Raji (cell line): ENCODE results near the gene IMPDH1.

Experiments used
- POLR2A ChIP-seq: IDR thresholded peaks from 2 replicates; pipeline ENCODE4 v1.6.1; 2011; ENCODE audit warnings: low read depth, low read length, control low read depth; ENCODE audit not compliant: insufficient read depth

Gene IMPDH1

DNA sequence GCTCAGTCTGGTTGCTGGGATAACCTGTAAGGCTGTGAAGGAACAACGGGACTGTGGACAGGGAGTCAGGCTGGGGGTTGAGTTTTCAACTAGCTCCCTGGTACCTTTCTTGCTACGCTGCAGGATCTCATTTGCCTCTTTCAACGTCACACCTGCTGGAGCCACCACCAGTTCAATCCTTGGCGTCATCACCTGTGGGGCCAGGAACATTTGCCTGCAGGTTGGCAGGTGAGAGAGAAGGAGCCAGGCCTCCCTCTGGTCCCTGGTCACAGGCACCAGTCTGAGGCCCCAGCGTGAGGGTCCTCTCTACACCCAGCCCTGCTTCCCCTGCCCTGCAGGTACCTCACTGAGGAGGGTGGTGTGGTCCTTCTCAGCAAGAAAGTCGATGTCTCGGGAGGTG is 9.8 kb downstream of the IMPDH1 start:
- no peak for TF ChIP-seq POLR2A

DNA sequence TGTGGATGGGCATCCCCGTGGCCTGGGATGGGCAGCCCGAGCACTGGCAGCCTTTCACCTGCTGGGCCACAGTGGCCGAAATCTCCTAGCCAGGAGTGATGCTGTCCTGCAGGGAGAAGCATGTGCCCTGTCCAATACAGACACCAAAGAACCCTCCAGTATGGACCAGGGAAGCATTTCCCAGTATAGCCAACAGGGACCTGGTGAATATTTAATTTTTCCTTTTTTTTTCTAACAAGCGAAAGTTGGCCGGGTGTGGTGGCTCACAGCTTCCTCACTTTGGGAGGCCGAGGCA is 11.0 kb downstream of the IMPDH1 start:
- TF ChIP-seq POLR2A = no peak

DNA sequence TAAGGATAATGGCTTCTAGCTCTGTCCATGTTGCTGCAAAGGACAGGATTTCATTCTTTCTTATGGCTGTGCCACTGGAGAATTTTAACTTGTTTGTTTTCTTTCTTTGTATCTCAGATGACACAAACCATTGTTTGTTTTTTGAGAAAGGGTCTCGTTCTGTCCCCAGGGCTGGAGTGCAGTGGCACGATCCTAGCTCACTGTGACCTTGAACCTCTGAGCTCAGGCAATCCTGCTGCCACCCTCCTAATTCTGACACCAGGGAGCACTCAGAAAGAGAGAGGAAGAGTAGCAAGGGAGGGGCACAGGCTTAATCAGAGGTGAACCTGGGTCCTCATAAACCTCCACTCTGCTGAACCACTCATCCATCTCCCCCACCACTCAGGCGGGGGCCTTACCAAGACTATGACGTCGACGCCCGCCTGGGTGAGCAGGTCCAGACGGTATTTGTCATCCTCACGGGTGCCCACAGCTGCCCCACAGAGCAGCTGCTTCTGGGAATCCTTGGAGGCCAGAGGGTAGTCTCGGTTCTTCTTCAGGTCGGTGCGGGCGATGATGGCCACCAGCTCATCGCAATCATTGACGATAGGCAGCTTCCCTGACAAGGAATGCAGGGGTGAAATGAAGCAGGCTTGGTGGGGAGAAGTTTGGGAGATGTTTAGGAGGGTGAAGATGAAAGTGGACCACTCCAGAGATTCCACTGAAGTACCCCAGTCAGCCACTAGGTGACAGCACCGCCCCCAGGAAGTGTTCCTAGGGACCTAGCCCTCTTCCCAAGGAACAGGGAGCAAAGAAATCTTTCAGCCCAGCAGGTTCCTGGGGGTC is 11.6 kb downstream of the IMPDH1 start:
- TF ChIP-seq POLR2A = no peak

DNA sequence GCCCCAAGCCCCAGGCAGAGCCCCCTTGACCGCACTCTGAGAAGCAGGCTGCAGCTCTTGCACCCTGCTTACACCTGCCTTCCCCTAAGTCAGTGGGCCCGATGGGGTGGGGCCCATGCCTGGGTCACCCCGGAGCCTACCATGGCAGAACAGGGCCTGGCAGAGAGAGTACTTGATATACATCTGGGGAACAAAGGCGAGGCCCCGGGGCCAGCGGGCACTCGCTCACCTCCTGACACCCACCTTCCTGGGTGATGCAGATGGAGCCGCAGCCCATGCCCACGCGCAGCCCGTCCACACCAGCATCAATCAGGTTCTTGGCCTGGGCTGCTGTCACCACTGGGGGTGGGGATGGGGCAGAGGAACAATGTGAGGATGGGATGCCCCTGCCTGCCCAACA is 13.4 kb downstream of the IMPDH1 start:
- TF ChIP-seq POLR2A = no peak

DNA sequence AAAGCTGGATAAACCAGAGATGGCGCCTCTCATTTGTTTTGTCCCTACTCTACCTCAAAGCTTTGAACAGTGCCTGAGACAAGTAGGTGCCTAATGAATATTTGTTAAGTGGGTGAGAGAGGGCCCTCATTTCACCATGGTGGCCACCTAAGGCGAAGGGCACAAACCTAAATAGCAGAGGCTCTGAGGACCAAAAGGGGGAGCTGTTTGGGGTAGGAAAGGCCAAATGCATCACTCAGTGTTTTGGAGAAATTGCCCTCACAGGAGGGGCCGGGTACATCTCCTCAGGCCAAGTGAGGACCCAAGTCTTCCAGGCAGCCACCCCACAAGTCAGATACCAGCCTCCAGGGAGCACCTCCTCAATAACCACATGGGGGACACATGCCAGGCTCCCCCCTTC is 14.0 kb downstream of the IMPDH1 start:
- TF ChIP-seq POLR2A = no peak

DNA sequence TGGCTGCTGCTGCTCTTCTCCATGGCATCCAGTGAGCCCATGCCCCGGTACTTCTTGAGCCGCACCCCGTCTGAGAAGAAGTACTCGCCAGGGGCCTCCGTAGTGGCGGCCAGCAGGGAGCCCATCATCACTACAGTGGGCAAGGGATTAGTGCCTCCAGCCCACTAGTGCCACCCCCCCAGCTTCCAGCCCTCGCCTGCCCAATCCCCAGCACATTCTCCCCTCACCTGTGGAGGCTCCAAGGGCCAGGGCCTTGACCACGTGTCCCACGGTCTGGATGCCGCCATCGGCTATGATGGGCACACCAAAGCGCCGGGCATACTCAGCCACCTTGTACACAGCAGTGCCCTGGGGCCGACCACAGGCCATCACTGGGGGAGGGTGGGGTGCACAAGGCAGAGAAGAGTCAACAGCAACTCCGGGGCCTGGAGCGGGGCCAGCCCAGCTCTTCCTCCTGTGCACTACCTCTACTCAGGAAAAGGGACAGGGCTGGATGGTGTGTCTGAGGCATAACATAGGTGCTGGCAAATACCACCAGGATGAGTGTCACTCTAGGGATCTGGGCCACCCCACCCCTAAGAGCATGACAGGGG is 14.8 kb downstream of the IMPDH1 start:
- TF ChIP-seq POLR2A = no peak

DNA sequence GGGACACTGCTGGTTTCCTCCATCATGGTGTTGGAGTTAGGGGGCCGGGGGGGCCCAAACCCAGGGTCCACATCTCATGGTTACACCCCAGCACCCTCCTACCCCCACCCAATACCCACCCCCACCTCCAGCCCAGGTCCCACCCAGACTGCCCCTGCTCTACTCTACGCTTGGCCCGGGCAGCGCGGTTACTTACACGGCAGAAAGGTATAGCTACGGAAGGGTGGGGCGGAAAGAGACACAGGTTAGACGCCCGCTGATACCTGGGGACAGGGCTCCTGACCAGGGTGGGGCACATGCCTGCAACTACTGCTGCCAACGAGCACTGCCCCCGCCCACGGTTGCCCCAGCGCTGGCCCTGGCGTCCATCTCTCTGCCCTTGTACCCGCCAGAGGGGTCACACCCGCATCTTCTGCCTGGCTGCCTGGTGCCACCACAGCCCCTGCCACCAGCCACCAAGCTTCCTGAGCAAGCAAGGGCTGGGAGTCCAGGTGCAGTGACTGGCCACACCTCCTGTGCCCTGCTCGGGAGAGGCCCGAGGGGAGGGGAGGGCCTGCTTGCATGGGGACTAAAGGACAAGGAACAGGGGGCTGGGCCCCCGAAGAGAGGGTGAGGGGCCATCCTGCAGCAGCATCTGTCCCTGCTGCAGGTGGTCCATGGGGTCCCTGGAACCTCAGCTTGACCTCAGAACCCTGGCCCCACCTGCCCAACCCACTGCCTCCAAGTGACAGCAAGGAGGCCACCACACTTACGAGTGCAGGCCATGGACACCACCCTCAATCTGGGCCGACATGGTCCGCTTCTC is 16.1 kb downstream of the IMPDH1 start:
- no peak for TF ChIP-seq POLR2A

DNA sequence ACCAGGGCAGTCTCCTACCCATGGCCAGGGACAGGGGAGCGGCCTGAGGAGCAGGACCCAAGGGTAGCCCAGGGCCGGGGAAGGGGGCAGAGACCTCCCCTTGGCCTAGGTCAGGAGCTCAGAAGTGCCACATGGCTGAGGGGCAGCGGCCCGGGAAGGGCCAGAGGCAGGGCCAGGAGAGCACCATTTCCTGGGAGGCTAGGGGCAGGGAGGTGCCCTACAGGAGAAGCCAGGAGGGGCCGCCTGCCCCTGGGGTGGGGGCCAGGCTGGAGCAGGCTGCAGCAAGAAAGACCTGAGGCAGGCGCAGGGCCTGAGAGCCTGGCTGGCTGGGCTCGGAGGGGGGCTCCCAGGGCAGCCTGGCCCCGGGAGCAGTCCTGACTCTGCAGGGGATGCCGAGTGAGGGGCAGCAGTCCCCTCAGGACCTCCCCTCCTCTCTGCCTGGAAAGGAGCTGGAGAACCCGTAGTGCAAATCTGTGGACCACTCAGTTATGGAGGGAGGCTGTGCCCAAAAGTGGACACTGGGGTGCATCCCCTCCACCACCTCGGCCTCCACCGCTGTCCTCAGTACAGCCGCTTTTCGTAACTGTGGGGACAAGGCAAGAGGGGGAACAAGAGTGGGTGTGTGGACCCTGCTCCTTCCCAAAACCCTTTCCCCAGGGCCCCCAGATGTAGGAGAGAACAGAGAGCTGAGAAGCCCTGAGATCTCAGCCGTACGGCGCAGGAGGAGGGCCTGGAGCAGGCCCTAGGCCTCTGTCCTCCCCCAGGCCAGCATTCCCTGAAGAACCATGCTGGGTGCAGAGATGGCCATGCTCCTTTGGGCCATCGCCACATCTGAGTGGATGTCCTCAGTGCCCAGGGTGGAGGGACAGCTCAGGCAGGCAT is 17.1 kb downstream of the IMPDH1 start:
- no peak for TF ChIP-seq POLR2A

DNA sequence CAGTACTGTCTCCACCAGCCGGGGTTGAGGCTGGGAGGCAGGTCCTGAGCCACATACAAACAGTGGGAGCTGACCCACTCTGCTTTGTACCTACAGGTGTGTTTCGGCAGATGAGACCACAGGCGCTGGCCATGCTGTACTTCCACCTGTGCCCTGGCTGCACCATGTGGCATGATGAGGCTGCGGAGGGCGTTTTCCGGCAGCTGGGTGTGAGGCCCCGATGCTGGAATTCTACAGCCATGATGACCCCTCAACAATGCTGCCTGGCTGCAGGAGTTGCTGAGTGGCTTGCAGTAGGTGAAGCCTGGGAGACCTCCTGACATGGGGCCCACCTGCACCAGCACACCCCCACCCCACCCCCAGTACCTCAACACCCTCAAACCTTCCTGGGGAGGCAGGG is 18.0 kb downstream of the IMPDH1 start:
- no peak for TF ChIP-seq POLR2A

DNA sequence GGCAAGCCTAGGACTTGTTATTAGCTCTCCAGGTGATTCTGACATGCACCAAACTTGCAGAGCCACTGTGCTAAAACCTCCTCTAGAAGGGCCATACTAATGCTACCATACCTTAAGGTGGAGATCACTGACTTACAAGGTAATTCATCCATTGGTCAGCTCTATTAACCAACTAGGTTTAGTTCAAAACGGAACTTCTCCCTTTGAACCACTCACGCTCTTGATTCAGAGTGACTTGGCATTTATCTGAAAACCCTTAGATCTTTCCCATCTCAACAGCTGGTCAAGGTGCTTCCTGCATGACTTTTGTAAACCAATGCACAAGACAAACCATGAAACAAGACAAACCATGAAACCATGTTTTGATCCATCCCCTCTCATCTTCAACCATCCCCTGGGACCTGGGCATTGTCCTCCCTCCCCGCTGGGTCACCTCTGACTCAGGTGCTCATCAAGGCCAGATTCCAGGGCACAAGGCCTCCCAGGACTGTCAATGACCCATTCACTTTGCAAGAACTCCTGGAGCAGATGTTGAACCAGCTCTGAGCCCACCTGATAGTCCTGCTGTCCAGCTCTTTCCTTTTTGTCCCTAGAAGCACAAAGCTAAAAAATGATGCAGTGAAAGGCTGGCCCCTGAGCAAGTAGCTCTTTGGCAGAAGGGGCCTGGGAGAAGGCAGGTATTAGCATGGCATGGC is 18.8 kb downstream of the IMPDH1 start:
- TF ChIP-seq POLR2A = no peak

DNA sequence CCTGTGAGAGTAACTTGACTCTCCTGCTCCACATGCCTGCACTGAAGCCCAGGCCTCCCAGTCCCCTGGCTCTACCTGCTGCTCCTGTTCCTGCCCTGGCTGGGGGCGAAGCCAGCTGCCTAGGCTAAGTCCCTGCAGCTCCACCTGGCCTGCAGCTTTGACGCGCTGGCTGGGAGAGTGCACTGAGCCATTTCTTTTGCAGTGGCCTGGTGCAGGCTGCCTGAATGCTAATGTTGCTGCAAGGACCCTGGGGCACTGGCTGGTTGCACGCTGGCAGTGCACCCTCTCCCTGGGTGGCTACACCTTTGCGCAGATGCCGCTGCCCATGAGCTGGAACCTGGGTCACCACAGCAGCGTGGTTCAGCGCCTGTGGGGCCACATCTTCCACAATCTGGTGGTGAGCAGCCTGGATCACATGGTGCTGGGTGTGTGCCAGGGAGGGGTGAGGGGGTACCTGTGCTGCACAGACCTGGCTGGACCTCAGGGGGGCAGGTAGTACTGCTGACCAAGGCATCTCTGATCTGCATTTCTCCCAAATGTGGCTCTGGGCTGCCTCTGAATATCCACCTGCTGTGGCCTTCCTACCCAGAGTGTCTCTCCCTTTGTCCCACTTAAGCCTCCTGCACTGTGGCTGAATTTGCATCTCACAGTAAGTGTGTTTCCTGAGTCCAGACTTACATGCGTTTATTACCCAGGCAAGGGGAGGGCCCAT is 20.0 kb downstream of the IMPDH1 start:
- TF ChIP-seq POLR2A = no peak

DNA sequence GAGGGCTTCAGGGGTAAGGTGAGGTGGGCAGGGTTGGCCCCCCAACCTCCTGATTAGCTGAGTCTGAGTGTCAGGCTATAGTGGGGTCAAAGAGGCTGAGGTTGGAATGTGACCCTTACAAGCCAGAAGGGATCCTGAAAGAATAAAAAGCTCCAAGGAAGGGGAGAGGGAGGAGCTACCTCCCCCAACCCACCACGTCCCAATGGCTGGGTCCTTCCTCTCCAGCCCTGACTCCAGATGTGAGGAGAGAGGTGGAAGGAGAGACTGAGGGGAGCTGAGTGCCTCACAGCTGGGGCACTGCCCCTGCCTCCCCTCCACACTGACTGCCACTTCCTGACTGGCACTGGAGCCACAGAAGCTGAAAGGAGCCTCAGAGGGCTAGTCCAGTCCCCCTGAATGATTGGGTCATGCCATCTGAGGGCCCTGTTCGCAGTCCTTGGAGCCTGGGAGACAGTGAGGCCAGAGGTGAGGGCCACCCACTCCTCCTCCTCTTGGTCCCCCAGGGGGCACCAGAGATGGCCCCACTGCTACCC is 20.6 kb downstream of the IMPDH1 start:
- TF ChIP-seq POLR2A = no peak

DNA sequence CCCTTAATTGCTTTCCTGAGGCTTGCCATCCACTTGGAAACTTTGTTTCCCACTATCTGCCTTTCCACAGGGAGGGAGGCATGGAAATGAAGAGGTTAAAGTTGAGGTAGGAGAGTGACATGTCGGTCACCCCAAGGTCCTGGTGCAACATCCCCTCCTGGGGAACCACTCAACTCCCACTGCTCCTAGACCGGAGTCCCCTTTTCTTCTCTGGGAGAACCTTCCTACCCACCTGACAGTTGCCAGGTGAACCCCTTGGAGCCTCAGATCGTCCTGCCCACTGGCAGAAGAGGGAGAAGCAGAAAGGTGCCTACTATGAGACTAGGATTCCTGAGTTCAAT is 21.7 kb downstream of the IMPDH1 start:
- TF ChIP-seq POLR2A = no peak

DNA sequence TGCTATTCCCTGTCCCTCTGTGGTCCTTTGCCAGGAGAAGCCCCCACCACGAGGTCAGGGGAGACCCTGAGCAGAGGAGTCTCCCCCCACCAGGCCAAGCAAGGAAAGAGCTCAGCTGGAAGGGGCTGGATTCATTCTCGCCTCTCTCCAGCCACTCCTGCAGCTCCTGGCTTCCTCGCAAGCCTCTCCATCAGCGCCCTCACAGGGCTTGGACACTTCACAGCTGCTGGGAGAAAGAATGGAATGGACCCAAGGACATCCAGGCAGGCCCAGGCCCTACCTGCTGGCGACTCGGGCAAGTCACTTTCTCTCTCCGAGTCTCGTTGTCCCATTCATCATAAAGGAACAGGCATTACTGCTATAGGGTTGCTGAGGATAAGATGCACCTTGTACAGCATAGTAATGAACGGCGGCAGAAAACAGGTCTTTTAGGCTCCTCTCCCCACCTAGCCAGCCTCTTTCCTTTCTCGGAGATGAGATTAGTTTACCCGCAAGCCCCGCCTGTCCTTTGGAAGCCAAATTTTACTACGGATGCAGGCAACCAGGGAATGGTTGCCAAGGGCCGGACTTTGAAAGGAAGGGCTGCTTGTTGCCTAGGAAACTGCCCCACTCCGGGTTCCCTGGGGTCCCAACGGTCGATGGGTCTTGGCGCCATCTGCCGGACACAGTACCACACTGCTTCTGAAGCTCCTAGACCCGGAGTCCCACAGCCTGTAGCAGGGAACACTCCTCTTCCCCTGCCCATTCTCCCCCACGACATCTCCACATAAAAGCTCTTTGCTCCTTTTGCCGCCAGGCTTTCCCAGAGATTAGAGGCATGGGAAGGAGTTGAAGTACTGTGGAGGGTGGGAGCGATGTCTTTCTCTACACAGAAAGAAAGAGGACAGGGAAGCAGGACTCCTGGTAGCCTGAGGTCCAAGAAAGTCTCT is 22.3 kb downstream of the IMPDH1 start:
- no peak for TF ChIP-seq POLR2A
